Activated CD4-positive, alpha-beta T cell treated with anti-CD3 and anti-CD28 coated beads for 4 hours (primary cell): ENCODE data around the gene AQP7.
"Not testable (repeated sequence)": the region's sequence is repeated elsewhere in the genome, so short reads cannot be mapped to it uniquely, and the experiment has no call there.

Experiments used
- DNase-seq, 2 donors: peaks; one replicate each; pipeline ENCODE4 v3.0.0-alpha.2; 2020

The AQP7 gene

DNA sequence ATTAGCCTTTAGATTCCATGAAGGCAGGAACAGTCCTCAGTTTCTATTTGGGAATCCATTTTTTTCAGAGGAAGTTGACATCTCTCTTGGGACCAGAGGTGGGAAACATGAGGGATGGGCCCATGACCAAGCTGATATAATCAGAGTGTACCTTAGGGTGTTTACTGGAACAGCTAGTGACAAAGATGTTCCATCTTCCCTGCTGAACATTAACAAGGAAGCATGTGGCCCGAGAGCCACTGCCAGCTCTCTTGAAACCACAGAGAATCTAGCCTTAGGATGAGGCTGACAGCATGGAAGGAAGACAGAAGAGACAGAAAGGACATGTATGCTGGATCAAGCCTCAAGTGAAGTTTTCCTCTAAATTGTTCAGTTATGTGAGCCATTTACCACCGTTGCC is 29.1 kb upstream of the AQP7 start:
- no peak for DNase-seq

DNA sequence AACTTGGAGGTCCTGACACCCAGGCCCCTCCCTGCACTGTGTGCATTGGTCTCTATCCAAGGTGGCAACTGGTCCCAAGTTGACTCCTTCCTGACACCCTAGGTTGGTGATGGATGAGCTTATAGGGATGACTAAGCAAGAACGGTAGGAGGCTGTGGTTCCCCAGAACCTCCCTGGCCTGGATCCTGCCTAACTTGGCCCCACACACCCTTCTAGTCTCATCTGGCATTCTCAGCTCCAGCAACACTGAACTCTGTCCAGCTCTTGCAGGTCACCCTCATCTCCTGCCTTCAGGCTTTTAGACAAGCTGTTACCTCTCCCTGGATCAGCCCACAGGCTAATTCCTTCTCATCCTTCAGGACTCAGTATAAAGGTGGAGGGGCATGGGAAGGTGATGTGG is 28.6 kb upstream of the AQP7 start:
- DNase-seq = no peak

DNA sequence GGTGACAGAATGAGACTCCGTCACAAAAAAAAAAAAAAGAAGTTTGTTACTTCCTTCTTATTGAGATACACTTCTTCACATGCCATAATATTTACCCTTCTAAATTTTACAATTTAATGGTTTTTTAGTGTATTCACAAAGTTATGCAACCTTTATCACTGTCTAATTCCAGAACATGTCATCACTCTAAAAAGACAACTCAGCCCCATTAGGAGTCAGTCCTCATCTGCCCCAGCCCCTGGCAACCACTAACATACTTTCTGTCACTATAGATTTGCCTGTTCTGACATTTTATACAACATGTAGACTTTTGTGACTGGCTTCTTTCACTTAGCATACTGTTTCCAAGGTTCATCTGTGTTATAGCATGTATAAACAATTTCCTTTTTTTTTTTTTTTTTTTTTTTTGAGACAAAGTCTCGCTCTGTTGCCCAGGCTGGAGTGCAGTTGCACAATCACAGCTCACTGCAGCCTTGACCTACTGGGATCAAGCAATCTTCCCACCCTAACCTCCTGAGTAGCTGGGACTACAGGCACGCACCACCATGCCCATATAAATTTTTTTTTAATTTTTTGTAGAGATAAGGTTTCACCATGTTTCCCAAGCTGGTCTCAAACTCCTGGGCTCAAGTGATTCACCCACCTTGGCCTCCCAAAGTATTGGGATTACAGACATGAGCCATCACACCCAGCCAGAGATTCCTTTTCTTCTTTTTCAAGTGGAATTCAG is 27.1 kb upstream of the AQP7 start:
- DNase-seq = no peak

DNA sequence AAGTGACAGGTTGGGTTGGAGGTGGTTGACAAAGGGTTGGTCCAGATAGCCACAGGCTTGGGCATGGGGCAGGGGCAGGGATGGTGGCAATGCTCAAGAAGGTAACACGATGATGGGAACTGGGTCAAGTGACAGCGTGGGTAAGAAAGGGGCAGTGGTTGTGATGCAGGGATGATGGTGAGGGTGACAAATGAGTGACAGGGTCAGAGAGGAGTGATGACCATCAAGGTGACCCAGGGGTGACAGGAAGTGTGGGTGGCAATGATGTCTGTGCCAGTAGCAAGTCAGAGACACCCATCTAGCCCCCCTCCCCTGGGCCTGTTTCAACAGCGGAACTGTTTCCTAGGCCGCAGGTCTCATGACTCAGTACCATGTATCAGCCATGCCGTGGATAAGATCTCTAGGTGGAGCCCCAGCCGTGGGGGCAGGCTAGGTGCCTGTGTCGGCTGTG is 24.5 kb upstream of the AQP7 start:
- no peak for DNase-seq

DNA sequence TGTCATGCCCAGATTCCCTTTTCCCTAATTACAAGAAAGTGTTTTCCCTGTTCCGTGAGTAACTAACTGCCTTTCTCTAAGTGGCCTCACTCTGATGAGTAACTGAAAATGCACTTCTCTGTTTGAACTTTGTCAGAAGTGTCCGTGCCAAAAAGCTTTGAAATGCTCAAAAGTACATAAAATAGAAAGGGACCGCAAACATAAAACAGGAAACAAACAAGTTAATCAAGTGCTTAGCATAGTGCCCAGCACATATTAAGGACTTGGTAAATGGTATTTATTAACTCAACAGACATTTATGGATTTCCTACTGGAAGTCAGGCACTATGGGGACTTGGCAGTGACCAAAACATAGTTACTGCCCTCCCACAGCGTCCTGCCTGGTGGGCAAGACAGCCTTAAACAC is 22.8 kb upstream of the AQP7 start:
- DNase-seq = no peak

DNA sequence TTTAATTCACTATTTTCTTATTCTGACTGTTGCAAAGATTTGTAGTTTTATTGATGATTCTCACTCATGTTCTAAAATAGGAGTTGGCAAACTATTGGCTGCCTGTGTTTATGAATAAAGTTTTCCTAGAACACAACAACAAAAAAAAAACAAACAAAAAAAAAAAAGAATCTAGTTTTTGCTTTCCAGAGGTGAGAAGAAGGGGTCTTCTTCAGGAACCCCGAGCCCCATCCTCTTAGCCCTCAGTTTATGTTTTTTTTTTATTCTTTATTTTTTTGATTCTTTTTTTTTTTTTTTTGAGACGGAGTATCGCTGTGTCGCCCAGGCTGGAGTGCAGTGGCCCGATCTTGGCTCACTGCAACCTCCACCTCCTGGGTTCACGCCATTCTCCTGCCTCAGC is 22.1 kb upstream of the AQP7 start:
- DNase-seq = not testable (repeated sequence)

DNA sequence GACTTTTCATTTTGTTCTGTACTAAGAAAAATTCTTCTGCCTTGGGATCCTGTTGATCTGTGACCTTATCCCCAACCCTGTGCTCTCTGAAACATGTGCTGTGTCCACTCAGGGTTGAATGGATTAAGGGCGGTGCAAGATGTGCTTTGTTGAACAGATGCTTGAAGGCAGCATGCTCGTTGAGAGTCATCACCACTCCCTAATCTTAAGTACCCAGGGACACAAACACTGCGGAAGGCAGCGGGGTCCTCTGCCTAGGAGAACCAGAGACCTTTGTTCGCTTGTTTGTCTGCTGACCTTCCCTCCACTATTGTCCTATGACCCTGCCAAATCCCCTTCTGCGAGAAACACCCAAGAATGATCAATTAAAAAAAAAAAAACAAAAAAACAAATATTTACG is 21.7 kb upstream of the AQP7 start:
- DNase-seq = not testable (repeated sequence)

DNA sequence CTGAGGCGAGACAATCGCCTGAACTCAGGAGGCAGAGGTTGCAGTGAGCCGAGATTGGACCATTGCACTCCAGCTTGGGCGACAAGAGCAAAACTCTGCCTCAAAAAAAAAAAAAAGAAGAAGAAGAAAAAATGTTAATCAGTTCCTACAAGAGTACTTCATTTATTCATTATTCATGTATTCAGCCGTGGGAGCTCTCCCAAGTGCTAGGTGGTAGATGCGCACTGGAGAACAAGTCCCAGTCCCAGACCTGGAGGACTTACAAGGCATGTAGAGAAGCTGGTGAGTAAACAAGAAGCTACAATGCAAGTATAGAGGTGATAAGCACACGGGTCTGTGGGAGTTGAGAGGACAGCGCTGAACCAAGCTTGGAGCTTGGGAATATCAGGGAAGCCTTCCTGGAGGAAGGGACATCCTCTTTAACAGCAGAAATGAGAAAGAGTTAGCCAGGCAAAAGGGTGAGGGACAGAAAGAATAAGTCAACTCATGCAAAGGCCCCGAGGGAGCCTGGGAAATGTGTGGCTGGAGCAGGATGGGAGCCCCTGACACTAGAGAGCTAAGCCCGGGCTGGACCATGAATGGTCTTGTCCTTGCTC is 17.4 kb upstream of the AQP7 start:
- no peak for DNase-seq

DNA sequence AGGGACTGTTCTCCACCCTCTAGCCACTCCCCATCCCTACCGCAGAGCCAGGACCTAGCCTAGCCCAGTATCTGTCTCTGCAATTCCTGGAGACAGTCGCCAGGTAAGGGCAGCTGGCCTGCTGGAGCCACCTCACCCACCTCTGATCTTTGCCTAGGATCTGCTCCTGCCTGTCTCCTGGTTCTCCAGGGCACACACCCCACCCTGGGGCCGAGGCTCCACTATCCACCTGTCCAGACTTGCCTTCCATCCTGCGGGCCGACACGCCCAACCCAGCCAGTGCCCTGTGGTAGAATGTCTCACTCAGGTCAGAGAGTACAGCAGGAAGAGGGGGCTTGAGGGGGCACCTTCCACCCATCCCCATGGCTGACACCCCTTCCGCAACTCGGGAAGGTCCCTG is 15.7 kb upstream of the AQP7 start:
- no peak for DNase-seq

DNA sequence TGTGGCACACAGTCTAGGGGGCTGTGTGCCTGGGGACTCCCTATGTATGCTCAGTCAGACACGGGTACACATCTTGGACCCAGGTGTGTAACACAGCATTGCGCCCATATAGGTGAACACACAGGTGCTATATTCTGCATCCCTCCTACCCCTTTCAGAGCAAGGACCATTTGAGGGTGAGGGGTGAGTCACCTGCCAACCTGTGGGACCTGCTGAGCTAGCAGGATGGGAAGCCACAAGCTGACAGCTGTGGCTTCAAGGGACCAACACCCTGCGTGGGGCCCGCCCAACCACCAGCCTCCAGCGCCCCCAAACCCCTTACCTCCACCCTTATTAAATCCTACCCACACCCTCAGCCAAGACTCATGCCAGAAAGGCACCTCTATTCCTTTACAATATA is 14.6 kb upstream of the AQP7 start:
- peak; percentile 42 for DNase-seq

DNA sequence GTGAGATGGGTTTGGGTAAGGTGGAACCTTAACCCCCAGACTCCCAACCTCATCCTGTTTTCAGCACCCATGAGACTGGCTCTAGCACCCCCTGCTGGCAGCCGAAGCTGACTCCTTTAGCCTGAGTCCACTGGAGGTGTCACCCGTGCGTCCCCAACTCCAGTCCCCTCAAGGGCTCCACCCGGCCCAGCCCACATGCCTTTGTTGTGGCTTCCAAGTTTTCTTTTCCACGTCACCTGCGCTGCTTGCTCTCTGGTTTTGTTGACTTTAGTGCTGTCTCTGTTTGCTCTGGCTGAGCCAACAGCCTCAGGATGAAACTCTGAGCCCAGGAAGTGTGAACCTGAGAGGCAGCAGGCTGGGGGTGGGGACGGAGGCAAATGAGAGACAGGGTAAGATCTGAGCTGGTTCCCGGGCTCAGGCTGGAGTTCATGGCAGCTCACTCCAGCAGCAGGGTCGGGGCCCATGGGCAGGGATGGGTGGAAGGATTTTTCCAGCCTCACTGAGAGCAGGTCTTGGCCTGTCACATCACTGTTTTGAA is 13.2 kb upstream of the AQP7 start:
- DNase-seq = peak; percentile 82 to 88

DNA sequence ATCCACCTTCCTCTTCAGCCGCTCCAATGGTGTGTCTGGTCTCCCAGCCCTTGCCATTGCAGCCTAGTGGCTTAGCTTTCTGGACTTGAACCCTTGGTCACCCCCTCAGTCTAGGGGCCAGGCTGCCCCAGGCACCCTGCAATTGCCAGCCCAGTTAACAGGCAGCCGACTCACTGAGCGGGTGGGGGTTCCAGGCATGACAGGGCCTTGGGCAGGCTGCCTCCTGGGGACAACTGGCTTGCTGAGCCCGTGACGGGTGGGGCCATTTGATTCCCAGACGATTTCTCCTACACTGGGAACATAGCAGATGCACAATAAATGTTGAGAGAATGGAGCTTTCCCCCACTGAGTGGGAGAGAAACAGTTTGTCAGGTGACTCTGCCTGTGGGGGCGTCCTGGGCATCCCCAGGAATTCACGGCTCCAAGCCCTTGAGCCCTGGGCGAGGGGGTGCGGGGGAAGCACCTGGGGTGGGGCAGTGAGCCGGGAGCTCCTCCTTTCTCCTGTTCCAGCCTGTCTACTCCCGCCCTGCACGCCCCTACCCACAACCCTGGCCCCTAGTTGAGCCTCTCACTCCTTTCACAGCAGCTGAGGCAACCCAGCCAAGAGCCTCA is 12.6 kb upstream of the AQP7 start:
- peak in 1 of 2 donors; percentile 12 for DNase-seq

DNA sequence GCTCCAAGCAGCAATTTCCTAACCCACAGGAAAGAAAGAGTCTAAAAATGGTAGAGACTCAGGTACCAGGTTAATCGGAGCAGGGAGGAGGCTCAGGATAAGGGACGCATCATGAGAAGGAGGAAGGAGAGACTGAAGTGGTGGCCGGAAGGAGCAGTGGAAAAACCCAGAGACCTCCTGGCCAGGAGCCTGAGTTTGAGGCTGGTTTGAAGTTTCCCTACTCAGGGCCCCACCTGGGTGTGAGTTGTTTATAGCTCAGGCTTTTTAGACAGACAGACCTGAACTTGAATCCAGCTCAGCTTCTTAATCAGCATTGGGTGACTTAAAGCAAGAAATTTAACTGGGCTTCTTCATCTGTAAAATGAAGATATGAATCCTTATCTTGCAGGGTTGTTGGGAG is 11.9 kb upstream of the AQP7 start:
- DNase-seq = no peak

DNA sequence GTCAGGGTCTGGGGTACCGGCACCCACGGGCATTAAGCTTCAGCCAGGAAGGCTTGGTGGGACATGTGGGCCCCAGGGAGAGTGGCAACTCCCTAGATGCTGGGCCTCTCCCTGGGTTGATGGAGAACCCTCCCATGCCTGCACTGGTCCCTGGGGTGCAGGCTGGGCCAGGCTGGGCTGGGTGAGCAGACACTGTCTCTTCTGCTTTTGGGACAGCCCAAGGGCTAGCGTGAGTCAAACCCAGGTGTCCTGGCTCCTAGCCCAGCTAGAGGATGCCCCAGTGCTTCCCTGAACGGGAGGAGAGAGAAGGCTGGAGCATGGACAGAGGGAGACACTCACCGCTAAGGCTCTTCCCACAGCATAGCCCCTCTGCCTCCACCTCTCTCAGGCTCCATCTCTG is 5.7 kb upstream of the AQP7 start:
- DNase-seq = no peak

DNA sequence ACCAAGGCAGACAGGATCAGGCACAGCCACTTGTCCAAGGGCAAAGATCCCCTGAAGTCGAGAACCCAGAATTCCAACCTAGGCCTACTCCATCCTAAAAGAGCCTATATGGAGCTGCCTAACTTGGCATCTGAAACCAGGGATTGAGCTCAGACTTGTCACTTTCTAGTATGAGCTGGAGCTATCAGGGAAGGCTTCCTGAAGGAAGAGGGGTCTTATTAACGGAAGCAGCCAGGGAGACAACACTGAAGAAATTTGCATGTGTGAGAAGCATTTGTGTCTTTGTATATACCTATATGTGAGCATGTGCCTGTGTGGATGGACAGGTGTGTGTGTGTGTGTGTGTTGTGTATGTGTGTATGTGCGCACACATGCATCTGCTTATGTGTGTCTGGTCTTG is 4.7 kb upstream of the AQP7 start:
- no peak for DNase-seq

DNA sequence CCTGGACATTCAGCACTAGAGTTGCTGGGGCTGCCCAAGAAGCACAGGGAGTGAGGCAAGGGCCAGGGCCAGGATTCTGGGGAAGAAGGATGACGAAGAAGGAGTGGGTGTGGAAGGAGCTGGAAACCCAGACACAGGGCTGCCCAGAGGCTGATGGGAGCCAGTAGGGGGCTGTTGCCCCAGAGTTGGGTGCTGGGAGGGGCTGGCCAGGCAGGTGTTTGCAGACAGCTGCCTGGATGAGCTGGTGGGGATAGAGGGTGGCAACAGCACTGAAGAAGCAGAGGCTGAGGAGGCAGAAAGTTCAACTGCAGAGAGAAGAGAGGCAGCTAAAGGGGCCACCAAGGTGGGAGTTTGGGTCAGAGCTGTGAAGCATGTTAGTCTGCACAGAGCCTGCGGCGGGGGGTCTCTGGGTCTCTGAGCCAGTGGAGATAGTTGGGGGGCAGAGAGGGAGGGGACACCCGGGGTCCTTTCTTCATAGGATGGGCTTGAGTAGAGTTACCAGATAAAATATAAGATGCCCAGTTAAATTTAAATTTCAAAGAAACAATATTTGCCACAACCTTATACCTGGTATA is 2.5 kb upstream of the AQP7 start:
- no peak for DNase-seq

DNA sequence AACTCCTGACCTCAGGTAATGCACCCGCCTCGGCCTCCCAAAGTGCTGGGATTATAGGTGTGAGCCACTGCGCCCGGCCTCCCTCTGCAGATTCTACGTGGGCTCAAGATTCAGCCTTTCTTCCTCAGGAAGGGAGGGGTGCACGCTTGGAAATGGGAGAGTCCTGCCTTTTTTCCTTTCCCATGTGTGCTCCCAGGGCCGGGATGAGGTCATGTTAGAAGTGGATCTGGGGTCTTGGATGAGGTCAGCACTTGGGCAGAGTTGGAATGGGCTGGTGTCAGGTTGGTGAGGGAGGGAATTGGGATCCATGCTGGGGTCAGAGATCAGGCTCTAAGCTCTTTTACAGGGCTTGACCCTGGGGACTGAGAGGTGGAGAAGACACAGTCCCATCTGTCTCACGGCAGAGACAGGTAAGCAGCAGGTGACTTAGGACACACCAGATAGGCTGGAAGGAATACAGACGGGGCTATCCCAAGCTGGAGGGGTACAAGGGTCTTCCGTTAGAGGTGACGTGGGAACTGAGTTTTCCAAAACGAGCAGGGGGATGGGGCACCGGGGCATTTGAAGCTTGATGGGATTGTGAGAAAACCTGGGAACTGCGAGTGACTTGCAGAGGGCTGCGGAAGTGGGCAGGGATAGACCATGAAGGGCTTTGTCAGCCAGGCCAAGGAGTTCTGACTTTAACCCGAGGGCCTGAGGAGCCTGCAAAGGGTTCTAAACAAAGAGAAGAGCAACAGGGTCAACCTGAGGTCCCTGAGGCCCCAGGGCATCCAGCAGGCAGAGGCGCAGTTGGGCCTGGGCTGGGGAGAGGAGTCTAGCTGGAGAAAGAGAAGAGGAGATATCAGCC is 1.8 kb upstream of the AQP7 start:
- DNase-seq = no peak

DNA sequence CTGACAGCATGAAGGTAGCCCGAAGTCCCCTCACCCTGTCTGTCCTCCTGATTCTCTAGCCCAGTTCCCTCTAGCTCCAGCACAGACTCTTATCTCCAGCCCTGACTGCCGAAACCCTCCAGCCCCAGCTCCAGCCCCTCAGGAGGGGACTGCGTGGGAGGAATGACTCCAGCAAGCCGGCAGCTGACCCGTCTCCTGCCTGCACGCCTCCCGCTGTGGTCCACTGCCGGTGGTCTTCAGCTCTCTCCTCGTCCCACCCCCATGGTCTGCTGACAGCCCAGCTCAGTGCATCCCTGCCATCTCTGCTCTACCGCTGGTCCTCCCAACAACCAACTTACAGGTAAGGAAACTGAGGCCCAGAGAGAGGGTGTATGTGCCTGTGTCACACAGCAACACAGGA is 559 bp downstream of the AQP7 start:
- DNase-seq = not testable (repeated sequence)

DNA sequence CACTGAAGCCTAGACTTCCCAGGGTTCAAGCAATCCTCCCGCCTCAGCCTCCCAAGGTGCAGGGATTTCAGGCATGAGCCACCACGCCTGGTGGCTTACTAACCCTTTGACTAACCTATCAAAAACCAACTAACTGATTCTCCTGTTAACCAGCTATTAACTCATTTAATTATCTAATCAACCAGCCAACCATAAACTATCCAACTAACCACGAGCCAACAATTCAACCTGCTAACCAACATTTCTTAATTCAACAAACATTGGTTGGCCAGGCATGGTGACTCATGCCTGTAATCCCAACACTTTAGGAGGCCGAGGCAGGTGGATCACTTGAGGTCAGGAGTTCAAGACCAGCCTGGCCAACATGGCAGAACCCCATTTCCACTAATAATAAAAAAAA is 3.3 kb downstream of the AQP7 start:
- not testable (repeated sequence) for DNase-seq

DNA sequence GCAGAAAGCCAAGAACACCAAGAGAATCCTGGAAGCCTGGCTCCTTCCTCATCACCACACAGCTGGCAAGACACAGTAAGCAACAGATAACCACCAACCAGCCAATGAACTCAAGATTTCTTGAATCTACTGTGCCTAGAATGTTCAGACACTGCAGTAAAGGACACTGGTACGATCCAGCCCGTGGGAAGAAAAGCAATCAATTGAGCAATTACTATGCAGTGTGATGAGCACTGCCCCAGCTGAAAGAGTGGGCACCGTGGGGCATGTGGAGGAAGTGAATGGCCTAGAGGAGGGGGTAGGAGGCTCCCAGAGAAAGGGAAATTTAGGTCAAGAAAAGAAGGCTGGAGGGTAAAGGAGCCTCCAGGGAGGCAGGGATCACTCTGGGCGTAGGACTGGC is 4.6 kb downstream of the AQP7 start:
- not testable (repeated sequence) for DNase-seq

DNA sequence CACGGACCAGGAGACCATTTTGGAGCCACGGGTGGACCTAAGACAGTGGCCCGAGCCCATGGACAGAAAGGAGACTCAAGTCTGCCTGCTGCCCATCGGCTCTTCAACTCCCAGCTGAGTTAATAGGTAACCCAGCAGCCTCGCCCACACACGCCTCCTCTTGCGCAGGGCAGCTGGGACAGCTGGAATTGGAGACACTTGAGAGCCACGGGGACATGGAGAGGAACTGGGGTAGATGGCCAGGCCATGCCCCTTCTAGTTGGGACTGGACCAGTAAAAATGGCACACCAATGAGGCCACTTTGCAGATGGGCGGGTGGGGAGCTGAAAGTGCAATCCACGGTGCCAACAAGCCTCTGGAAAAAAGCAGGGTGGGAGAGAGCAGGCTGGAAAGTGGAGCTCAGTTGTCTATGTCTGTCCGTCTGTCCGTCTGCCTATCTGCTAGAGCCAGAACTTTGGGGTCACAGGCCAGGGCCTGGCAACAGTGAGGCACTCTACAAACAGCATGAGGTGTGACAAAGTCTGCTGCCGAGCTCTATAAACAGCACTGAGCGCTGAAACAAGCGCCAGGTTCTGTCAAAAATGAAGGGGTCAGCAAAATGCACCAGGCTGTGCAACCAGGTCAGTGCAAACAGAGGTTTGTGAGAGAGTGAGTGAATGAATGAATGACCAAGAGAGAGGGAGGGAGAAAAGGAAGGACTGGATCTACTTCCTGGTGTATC is 7.0 kb downstream of the AQP7 start:
- DNase-seq = not testable (repeated sequence)

DNA sequence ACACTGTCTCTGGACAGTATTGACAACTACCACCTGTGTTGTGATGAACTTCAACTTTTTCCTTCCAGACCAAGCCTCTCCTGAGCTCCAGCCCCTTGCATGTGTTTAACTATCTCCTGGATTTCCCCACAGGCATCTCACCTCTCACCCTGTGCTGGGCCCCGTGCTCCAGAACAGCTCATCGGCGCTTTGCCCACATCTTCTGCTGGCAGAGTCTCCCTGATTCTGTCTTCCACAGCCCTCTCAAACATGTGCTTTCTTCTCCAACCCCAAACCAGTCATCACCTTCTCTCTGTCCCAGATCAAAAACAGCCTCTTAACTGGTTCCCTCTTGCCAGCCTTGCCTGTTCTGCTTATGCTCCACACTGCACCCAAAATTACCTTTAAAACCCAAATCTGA is 8.4 kb downstream of the AQP7 start:
- DNase-seq = not testable (repeated sequence)
